Fibroblast of lung (primary cell): ENCODE data around the gene CXCL17.

ENCODE experiments used
- EZH2 ChIP-seq: IDR thresholded peaks from 2 replicates; pipeline ENCODE4 v1.5.1; 2012; ENCODE audit warnings: low read length, control low read depth, mild to moderate bottlenecking; ENCODE audit errors: missing control alignments
- TF ChIP-seq, protein P1 (sequence below), 2 donors: IDR thresholded peaks in 1 of 2; conservative IDR thresholded peaks in 1 of 2; 1 replicate in 1 of 2; 2 replicates in 1 of 2; pipeline ENCODE4 v1.5.1; 2011 to 2012; ENCODE audit warnings: low read length in 2 of 2, control low read depth in 1 of 2, inconsistent platforms in 1 of 2, low read depth in 1 of 2, mild to moderate bottlenecking in 1 of 2

DNA sequence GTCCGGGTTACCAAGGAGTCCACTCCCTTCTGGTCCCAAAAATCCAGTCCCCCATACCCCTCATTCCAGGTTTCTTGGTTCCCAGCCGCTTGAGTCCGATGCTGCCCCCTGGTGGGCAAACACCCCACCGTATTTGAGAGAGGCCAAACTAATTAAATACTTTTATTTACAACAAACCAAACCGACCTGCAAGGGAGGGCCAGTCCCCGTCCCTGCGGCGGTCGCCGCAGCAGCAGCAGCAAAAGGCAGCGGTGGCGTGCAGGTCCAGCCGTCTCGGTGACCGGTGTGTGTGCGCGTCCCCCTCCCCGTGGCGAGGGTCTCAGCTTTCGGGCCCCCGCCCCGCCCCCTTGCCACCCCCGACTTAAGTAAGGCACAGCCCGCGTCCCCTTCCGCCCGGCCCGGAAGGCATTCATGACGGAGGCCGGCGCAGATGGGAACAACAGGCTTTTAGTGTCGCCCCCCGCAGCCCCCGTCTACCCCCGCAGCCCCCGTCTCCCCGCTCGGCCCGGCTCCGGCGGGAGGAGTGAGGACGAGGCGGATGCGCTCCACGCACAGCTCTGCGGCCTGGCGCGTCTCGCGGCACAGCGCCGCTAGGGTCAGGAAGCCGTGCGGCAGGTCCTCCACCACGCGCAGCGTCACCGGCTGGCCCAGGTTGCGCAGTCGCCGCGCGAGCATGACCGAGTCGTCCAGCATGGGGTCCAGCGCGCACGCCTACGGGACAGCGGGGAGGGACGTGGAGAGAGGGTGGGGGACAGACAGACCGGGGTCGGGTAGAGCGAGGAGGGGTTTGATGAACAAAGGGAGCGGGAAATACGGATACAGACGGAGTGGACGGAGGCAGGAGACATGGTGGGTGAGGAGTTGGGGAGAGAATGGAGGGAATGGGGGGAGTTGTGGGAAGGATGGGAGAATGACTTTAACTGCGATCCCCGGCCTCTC, 41.1 kb downstream of the CXCL17 start:
- TF ChIP-seq, protein P1, sequence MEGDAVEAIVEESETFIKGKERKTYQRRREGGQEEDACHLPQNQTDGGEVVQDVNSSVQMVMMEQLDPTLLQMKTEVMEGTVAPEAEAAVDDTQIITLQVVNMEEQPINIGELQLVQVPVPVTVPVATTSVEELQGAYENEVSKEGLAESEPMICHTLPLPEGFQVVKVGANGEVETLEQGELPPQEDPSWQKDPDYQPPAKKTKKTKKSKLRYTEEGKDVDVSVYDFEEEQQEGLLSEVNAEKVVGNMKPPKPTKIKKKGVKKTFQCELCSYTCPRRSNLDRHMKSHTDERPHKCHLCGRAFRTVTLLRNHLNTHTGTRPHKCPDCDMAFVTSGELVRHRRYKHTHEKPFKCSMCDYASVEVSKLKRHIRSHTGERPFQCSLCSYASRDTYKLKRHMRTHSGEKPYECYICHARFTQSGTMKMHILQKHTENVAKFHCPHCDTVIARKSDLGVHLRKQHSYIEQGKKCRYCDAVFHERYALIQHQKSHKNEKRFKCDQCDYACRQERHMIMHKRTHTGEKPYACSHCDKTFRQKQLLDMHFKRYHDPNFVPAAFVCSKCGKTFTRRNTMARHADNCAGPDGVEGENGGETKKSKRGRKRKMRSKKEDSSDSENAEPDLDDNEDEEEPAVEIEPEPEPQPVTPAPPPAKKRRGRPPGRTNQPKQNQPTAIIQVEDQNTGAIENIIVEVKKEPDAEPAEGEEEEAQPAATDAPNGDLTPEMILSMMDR (conservative IDR thresholded peaks at IDR 0.05 in 1 of 2, IDR thresholded peaks at IDR 0.05 in 1 of 2; ENCODE audit: low read depth in 1 of 2, low read length in 2 of 2), result peak; percentile 79 to 80
- no peak for TF ChIP-seq EZH2
